Activated CD4-positive, alpha-beta T cell treated with anti-CD3 and anti-CD28 coated beads, Interleukin-2, amount 10 ng/mL, durations not matched to agents 7 days and 5 days (primary cell): ENCODE measurements around the gene PTGDR2. TPM values are rescaled to one million over a fixed set of nuclear protein-coding genes. Genes with fewer than 3 reads are reported as not detected.

ENCODE experiments used
- CTCF ChIA-PET: fragments of 350-600 bp; sonication (Branson Sonifier 250); formaldehyde crosslinking; loops from one replicate; lab custom pipeline; 2021; ENCODE audit warnings: antibody characterized with exemption; lab: Charles Lee
- POLR2A ChIA-PET: fragments of 350-600 bp; sonication (Branson Sonifier 250); formaldehyde crosslinking; loops from one replicate; lab custom pipeline; 2021; ENCODE audit warnings: antibody characterized with exemption; lab: Charles Lee
- DNase-seq: peaks from one replicate; pipeline ENCODE4 v3.0.0-alpha.2; 2020
- H3K27ac Mint-ChIP-seq: one replicate; pipeline ENCODE4 v1.8.0; 2021; ENCODE audit warnings: mild to moderate bottlenecking, moderate library complexity, mixed read lengths
- H3K27me3 Mint-ChIP-seq: one replicate; pipeline ENCODE4 v1.8.0; 2021; ENCODE audit warnings: mixed read lengths
- H3K36me3 Mint-ChIP-seq: one replicate; pipeline ENCODE4 v1.8.0; 2021; ENCODE audit warnings: low read depth, mixed read lengths
- H3K4me1 Mint-ChIP-seq: one replicate; pipeline ENCODE4 v1.8.0; 2021; ENCODE audit warnings: mixed read lengths
- H3K4me3 Mint-ChIP-seq: one replicate; pipeline ENCODE4 v1.8.0; 2021; ENCODE audit warnings: mild to moderate bottlenecking, moderate library complexity, mixed read lengths
- H3K9me3 Mint-ChIP-seq: one replicate; pipeline ENCODE4 v1.8.0; 2021; ENCODE audit warnings: mixed read lengths
- total RNA-seq, 2 experiments: library from RNA; stranded (reverse); gene quantifications; one replicate each; pipeline ENCODE4 v1.2.3, GENCODE V29; 2021

PTGDR2 gene
- total RNA-seq, 2 experiments from 2014 or later: 1.3 to 1.4 TPM

- POLR2A ChIA-PET: no interaction called here
- H3K27ac Mint-ChIP-seq: peak overlapping the region; percentile 9
These were observed 16.6 kb upstream of the PTGDR2 start for GRCh38 chr11:60872124-60872960.

GRCh38 chr11:60871378-60872061 lies 15.8 kb upstream of the PTGDR2 start:
- POLR2A ChIA-PET: no interaction called here
- H3K9me3 Mint-ChIP-seq: no peaks in the 10 kb centered on the region
- H3K4me3 Mint-ChIP-seq: no peak overlapping the region
- H3K36me3 Mint-ChIP-seq: no peaks in the 10 kb centered on the region
- no peaks in the 10 kb centered on the region for H3K27me3 Mint-ChIP-seq
- peaks cover 52% of the 10 kb centered on the region for H3K4me1 Mint-ChIP-seq
- DNase-seq: no peak
- CTCF ChIA-PET: interaction anchor here (1.3 to 2.1 kb wide), 6 partner anchors 9 to 24 kb away, joined by 4 to 9 read pairs (median 4); partner anchors contain the start of gene PTGDR2
- H3K27ac Mint-ChIP-seq: peak overlapping the region; percentile 41

More at GRCh38 chr11:60872124-60872960, 16.6 kb upstream of the PTGDR2 start:
- no peak for DNase-seq
- no peaks in the 10 kb centered on the region for H3K9me3 Mint-ChIP-seq
- CTCF ChIA-PET: interaction anchor here (0.8 to 2.1 kb wide), 8 partner anchors 8 to 88 kb away, joined by 3 to 9 read pairs (median 4); partner anchors contain the start of gene PTGDR2
- no peaks in the 10 kb centered on the region for H3K36me3 Mint-ChIP-seq
- no peaks in the 10 kb centered on the region for H3K27me3 Mint-ChIP-seq
- H3K4me3 Mint-ChIP-seq: no peak overlapping the region
- peaks cover 52% of the 10 kb centered on the region for H3K4me1 Mint-ChIP-seq

GRCh38 chr11:60870733-60871377 lies 15.1 kb upstream of the PTGDR2 start:
- ChIA-PET CTCF (interaction anchor here (0.6 to 2.1 kb wide), 8 partner anchors 9 to 157 kb away, joined by 3 to 9 read pairs (median 4); partner anchors contain the start of gene PTGDR2), POLR2A (no interaction called here)
- DNase-seq: no peak
- peaks cover 52% of the 10 kb centered on the region for H3K4me1 Mint-ChIP-seq
- H3K36me3 Mint-ChIP-seq: no peaks in the 10 kb centered on the region
- H3K4me3 Mint-ChIP-seq: no peak overlapping the region
- peak overlapping the region; percentile 41 for H3K27ac Mint-ChIP-seq
- H3K9me3 Mint-ChIP-seq: no peaks in the 10 kb centered on the region
- no peaks in the 10 kb centered on the region for H3K27me3 Mint-ChIP-seq

- peaks cover 55% of the 10 kb centered on the region for H3K4me1 Mint-ChIP-seq
- ChIA-PET CTCF (interaction anchor here (0.9 to 1.9 kb wide), 5 partner anchors 9 to 29 kb away, joined by 3 to 4 read pairs (median 3); no protein-coding TSS in a partner anchor), POLR2A (no interaction called here)
- H3K27ac Mint-ChIP-seq: no peak overlapping the region
- H3K4me3 Mint-ChIP-seq: no peak overlapping the region
- H3K9me3 Mint-ChIP-seq: no peaks in the 10 kb centered on the region
- DNase-seq: no peak
- no peaks in the 10 kb centered on the region for H3K27me3 Mint-ChIP-seq
- H3K36me3 Mint-ChIP-seq: no peaks in the 10 kb centered on the region
These were observed 14.5 kb upstream of the PTGDR2 start for GRCh38 chr11:60870276-60870675.

GRCh38 chr11:60869451-60869825 lies 13.7 kb upstream of the PTGDR2 start:
- no peak for DNase-seq
- ChIA-PET CTCF (interaction anchor here (0.9 to 1.9 kb wide), 4 partner anchors 8 to 30 kb away, joined by 3 to 4 read pairs (median 4); no protein-coding TSS in a partner anchor), POLR2A (no interaction called here)
- no peaks in the 10 kb centered on the region for H3K36me3 Mint-ChIP-seq
- peaks cover 61% of the 10 kb centered on the region for H3K4me1 Mint-ChIP-seq
- H3K4me3 Mint-ChIP-seq: no peak overlapping the region
- H3K27ac Mint-ChIP-seq: peak overlapping the region; percentile 58
- H3K9me3 Mint-ChIP-seq: no peaks in the 10 kb centered on the region
- no peaks in the 10 kb centered on the region for H3K27me3 Mint-ChIP-seq

GRCh38 chr11:60868682-60869450 lies 13.1 kb upstream of the PTGDR2 start:
- Mint-ChIP-seq H3K27me3 (no peaks in the 10 kb centered on the region), H3K4me1 (peaks cover 62% of the 10 kb centered on the region), H3K4me3 (no peak overlapping the region), H3K36me3 (no peaks in the 10 kb centered on the region), H3K9me3 (no peaks in the 10 kb centered on the region), H3K27ac (peak overlapping the region; percentile 72)
- POLR2A ChIA-PET: no interaction called here
- CTCF ChIA-PET: interaction anchor here (1.4 to 1.9 kb wide), 3 partner anchors 8 to 30 kb away, joined by 3 to 4 read pairs (median 4); no protein-coding TSS in a partner anchor
- DNase-seq: no peak

- H3K4me3 Mint-ChIP-seq: no peak overlapping the region
- peak overlapping the region; percentile 72 for H3K27ac Mint-ChIP-seq
- no peaks in the 10 kb centered on the region for H3K9me3 Mint-ChIP-seq
- H3K27me3 Mint-ChIP-seq: no peaks in the 10 kb centered on the region
- no peaks in the 10 kb centered on the region for H3K36me3 Mint-ChIP-seq
- DNase-seq: no peak
- ChIA-PET POLR2A (interaction anchor here (0.6 kb wide), 1 partner anchor 174 kb away, joined by 3 read pairs; no protein-coding TSS in a partner anchor), CTCF (interaction anchor here (0.6 to 0.9 kb wide), 2 partner anchors 19 to 105 kb away, joined by 3 to 6 read pairs; no protein-coding TSS in a partner anchor)
- H3K4me1 Mint-ChIP-seq: peaks cover 56% of the 10 kb centered on the region
These were observed 12.3 kb upstream of the PTGDR2 start for GRCh38 chr11:60867871-60868681.

- Mint-ChIP-seq H3K27me3 (peaks cover 2% of the 10 kb centered on the region), H3K4me1 (peaks cover 49% of the 10 kb centered on the region), H3K9me3 (no peaks in the 10 kb centered on the region), H3K4me3 (no peak within 1 kb of the TSS), H3K27ac (peak within 1 kb of the TSS; percentile 72), H3K36me3 (no peaks in the 10 kb centered on the region)
- DNase-seq: no peak
- CTCF ChIA-PET: interaction anchor here (0.6 to 2.6 kb wide), 3 partner anchors 20 to 104 kb away, joined by 3 to 9 read pairs (median 6); no protein-coding TSS in a partner anchor
- POLR2A ChIA-PET: no interaction called here
These were observed 11.4 kb upstream of the PTGDR2 start, which contains the start of gene ZP1 for GRCh38 chr11:60866911-60867870. Gene ZP1 (plus strand): TSS chr11:60867542. CDS start chr11:60867562, 20 bp downstream.

- Mint-ChIP-seq H3K4me3 (no peak overlapping the region), H3K36me3 (no peaks in the 10 kb centered on the region), H3K9me3 (no peaks in the 10 kb centered on the region), H3K27ac (no peak overlapping the region), H3K27me3 (peaks cover 2% of the 10 kb centered on the region), H3K4me1 (peaks cover 32% of the 10 kb centered on the region)
- DNase-seq: no peak
- POLR2A ChIA-PET: no interaction called here
- CTCF ChIA-PET: interaction anchor here (0.8 to 2.6 kb wide), 6 partner anchors 9 to 34 kb away, joined by 3 to 9 read pairs (median 3); partner anchors contain the start of gene PTGDR2
These were observed 9.2 kb upstream of the PTGDR2 start for GRCh38 chr11:60864856-60865513.
